HG03066 (cell line): ENCODE results near the gene RELCH.
"Not testable (repeated sequence)": the region's sequence is repeated elsewhere in the genome, so short reads cannot be mapped to it uniquely, and the experiment has no call there.

ENCODE experiments used
- ATAC-seq: cut with Tn5 transposase; IDR thresholded peaks from one replicate; pipeline ENCODE4 v1.9.1; 2021; ENCODE audit warnings: low read depth; ENCODE audit not compliant: unreplicated experiment

RELCH gene, protein sequence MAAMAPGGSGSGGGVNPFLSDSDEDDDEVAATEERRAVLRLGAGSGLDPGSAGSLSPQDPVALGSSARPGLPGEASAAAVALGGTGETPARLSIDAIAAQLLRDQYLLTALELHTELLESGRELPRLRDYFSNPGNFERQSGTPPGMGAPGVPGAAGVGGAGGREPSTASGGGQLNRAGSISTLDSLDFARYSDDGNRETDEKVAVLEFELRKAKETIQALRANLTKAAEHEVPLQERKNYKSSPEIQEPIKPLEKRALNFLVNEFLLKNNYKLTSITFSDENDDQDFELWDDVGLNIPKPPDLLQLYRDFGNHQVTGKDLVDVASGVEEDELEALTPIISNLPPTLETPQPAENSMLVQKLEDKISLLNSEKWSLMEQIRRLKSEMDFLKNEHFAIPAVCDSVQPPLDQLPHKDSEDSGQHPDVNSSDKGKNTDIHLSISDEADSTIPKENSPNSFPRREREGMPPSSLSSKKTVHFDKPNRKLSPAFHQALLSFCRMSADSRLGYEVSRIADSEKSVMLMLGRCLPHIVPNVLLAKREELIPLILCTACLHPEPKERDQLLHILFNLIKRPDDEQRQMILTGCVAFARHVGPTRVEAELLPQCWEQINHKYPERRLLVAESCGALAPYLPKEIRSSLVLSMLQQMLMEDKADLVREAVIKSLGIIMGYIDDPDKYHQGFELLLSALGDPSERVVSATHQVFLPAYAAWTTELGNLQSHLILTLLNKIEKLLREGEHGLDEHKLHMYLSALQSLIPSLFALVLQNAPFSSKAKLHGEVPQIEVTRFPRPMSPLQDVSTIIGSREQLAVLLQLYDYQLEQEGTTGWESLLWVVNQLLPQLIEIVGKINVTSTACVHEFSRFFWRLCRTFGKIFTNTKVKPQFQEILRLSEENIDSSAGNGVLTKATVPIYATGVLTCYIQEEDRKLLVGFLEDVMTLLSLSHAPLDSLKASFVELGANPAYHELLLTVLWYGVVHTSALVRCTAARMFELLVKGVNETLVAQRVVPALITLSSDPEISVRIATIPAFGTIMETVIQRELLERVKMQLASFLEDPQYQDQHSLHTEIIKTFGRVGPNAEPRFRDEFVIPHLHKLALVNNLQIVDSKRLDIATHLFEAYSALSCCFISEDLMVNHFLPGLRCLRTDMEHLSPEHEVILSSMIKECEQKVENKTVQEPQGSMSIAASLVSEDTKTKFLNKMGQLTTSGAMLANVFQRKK

DNA sequence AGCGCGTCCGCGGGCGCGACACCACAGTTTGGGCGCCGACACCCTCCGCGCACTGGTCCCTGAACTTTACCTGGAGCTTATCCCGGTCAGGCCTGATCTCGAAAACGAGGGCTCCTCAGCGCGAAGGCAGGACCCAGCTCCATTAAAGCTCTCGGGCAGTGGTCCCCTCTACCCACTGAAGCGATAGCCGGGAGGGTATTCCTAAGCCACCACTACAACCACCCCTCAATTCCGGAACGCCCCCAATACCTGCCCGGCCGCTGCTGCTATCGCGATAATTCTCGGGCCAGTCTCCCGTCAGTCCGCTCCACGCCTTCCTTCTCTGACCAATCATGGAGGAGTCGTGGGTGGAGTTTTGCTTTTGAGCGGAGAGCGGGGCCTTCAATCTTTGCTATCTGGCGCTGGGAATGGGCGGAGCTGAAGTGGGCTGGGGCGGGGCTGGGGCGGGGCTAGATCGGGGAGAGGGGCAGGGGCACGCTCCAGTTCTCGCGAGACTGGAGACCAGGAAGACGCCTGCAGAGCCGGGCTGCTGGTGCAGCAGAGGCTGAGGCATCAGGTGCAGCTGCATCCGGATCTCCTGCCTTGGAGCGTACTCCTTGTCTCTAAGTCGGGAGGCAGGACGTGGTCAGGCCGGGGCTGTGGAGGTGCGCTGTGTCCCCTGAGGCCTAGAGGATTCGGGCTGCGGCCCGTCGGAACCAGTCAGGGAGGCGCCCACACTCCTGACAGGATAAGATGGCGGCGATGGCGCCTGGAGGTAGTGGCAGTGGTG lies at the start of gene RELCH, which contains the start of gene PIGN:
Gene RELCH, plus strand, starts transcription at position 482 of the 769 bp plus-strand sequence. Its CDS starts 251 bp downstream, at position 733.
Gene PIGN, minus strand, starts transcription at position 283 of the 769 bp plus-strand sequence. CDS start 25,703 bp downstream, outside the sequence.
- ATAC-seq: peak; percentile 94

DNA sequence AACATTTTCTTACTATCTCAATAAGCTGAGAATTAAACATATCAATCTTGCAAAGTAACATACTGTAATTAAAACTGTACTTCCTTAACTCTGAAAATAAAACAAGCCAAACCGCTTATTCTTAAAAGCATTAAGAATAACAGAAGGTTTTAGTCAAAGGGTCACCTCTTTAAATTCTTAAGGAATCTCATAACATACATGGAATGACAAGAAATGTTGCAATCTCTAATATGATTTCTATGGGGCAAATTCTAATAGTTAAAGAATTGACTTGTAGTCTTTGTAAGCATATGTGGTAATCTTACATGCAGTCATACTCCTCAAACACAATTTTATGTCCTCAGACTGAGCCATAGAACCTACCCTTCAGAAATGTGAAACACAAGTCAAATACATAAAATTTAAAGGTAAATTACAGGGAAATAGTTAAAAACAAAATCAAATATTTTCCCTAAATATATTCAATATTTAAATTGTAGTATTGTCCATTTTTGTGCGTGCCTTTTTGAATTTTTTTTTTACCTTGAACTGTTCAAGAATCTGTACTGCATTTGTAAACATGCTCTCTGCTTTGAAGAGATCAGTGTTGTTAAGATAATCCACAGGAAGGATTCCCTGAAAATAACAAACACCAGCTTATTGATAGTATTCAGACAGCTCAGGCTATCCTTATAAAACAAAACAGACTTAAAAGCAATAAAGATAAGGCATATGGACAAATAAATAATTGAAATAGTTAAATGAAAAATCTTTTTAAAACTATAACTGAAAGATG lies 48.4 kb upstream of the RELCH start:
- ATAC-seq: no peak

DNA sequence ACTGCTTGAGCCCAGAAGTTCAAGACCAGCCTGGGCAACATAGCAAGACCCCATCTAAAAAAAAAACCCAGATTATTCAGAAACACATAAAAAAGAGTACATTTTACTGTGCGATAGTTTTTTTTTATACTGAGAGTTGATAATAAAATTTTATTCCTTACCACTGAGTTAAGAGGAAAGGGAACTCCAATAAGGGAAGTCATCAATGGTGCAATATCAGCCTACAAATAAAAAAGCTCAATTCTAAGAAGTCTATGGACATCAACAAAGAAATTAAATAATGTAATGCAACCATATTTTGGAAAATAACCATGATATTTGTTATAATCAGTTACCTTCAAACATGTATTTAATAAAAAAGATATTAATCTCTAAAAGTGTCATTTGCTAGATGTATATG lies 46.8 kb upstream of the RELCH start:
- no peak for ATAC-seq

DNA sequence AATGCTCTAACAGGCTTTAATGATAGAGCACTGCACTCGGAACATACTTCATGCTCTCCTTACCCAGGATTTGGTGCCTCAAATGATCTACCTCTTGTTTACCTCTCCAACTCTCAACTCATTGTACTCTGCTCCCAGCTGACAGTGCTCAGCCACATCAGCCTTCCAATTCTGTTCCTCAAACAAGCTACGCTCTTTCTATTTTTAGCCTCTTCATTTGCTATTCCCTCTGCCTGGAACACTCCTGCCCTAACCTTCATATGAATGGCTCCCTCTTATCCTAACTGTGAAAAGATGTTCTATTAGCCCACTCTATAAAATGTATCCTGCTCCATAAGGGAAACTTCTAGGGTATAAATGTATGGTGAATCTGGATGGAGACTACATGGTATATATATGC lies 42.7 kb upstream of the RELCH start:
- no peak for ATAC-seq

DNA sequence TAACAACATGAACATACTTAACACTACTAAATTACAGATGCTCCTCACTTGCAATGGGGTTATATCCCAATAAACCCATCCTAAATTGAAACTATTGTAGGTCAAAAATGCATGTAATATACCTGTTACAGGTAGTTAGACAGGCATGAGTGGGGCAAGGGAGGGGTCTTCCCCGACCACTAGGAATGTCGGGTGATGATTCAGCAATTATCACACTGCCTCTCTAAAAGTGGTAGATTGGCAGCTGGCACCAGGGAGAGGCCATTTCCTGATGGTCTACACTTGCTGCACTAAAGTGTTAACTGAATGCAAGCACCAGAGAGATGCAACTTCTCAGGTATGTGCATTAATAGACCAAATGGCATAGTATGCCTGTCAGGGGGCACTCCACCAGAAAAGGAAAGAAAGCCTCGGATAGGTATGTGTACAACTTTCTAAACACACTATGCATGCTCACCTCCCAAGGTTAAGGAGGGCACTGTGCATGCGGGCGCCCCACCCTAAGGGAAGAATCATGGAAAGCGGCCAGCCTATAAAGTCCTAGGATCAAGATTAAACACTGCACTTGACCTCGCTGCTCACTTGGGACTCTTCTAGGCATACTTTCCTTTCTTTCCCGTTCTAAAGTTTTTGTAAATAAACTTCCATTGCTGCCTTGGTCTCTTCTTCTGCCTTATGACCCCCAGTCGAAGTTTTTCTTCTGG lies 35.8 kb upstream of the RELCH start:
- ATAC-seq: no peak

DNA sequence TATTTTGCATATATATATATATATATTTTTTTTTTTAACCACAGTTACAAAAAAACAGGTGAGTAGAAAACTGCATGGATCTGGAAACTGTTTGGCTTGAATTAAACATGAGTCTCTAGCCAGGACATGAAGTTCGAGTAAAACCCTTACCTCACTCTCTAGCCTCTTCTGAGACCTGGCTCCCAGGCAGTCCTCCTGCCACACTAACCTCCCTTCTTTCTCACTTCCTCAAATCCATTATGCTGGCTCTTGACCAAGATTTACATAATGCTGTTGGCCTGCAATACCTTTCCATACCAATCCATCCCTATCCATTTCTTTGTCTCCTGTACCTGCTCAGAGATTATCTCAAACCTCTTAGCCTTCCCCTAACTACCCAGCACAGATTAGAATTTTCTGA lies 34.2 kb upstream of the RELCH start:
- ATAC-seq: no peak

DNA sequence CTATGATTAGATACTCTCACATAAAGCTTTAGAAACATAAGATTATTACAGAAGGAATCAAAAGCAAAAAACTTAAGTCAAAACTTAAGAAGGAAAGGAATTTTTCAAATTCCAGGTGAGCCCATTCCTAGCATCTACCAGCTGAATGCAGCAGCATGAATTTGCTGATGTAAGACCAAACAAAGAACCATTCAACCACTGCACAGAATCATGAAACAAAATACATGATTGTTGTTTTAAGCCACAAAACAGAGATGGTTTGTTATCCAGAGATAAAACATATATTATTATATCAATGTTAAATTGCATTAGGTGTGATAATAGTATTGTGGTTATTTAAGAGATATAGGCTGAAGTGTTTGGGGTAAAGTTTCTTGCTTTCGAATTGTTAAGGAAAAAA lies 29.2 kb upstream of the RELCH start:
- no peak for ATAC-seq

DNA sequence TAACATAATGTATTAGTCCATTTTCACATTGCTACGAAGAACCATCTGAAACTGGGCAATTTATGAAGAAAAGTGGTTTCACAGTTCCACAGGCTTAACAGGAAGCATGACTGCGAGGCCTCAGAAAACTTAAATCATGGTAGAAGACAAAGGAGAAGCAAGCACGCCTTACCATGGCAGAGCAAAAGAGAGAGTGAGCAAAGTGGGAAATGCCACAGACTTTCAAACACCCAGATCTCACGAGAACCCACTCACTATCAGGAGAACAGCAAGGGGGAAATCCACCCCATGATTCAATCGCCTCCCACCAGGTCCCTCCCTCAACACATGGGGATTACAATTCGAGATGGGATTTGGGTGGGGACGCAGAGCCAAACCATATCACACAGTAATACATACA lies 22.7 kb upstream of the RELCH start:
- ATAC-seq: no peak

DNA sequence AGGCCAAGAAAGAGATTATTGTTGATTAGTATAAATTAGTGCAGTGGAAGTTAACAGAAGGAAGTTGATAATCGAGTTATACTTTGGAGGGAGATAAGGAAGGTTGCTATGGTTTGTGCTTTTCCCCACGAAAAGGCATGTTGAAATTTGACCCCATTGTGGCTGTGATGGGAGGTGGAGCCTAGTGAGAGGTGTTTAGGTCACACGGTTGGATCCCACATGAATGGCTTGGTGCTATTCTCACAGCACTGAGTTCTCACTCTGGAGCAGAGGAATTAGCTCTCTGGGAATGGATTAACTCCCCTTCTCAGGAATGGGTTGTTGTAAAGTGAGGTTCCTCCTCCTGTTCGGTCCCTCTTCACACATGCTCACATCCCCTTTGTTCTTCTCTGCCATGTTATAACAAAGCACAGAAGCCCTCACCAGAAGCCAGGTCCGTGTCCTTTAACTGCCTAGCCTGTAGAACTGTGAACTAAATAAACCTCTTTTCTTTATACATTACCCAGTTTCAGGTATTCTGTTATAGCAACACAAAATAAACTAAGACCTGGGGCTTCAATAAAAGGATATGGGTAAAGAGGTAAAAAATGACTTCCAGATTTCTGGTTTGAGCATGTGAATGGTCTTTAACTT lies 22.1 kb upstream of the RELCH start:
- no peak for ATAC-seq

DNA sequence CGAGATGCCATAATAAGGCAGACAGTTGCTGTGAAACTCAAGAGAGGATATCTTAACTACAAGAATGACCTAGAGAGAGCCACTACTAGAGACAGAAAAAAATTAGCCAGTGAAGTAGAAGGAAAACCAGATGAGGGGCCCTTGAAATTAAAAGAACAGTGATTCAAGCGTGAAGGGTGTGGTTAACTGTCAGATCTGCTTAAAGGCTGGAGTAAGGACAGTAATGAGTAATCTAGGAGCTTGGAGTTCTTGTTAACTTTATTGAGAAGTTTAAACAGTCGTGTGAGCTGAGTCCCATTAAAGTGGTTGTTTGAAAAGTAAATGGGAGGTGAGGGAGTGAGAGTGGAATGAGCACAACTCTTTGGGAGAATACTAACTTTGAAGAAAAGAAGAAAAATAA lies 21.5 kb upstream of the RELCH start:
- no peak for ATAC-seq

DNA sequence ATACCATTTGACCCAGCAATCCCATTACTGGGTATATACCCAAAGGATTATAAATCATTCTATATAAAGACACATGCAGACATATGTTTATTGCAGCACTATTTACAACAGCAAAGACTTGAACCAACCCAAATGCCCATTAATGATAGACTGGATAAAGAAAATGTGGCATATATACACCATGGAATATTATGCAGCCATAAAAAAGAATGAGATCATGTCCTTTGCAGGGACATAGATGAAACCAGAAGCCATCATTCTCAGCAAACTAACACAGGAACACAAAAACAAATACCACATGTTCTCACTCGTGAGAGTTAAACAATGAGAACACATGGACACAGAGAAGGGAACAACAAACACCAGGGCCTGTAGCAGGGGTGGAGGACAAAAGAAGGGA lies 20.5 kb upstream of the RELCH start:
- not testable (repeated sequence) for ATAC-seq

DNA sequence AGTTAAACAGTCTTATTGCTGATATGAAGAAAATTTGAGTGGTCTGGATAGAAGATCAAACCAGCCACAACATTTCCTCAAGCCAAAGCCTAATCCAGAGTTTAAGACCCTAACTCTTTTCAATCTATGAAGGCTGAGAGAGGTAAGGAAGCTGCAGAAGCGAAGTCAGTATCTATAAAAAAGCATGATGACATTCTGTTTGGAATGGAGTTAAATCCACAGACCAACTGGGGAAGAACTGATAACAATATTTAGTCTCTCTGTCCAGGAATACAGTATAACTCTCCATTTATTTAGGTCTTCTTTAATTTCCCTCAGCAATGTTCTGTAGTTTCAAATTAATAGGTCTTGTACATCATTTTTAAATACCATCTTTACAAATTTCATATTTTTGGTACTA lies 16.2 kb upstream of the RELCH start:
- ATAC-seq: no peak

DNA sequence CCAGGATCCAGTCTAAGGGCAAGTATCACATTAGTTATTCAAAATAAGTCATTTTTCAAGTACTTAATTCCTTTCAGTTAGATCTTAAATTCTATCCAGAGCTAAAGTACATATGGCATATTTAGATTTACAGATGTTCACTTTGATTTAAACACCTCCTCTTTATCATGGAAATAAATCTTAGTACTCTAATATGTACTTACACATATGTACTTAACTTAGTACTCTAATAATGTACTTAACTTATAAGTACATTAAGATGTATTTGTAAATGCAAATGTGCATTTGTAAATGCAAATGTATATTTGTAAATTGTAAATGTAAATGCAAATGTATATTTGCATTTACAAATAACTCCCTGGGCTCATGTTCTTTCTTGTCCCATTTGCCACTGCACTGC lies 14.8 kb upstream of the RELCH start:
- ATAC-seq: no peak

DNA sequence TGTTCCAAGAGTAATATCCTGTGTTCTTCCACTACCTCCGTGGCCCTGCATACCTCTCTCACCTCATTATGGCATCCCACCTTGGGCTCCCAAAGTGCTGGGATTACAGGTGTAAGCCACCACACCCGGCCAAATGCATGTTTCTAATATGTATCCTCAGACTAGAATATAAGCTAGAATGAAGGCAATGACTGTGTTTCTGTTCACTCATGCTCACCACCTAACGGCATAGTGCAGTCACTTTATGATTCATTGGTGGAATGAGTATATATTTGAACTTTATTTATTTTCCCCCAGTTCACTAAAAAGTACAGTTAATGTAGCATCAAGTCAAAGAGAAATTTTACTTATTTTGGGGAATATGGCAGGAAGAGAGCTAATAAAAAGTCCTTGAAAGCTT lies 11.5 kb upstream of the RELCH start:
- ATAC-seq: no peak

DNA sequence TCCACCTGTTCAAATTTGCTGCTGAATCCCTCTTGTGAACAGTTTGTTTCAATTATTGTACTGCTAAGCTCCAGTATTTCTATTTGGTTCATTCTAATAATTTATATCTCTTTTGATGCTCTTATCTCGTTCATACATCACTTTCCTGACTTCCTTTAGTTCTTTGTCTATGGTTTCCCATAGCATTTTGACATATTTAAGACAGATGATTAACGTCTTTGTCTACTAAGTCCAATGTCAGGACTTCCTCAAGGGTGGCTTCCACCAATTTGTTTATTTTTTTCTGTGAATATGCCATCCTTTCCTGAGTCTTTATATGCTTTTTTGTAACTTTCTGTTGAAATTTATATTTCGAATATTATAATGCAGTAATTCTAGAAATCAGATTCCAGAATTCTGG lies 9.8 kb upstream of the RELCH start:
- no peak for ATAC-seq

DNA sequence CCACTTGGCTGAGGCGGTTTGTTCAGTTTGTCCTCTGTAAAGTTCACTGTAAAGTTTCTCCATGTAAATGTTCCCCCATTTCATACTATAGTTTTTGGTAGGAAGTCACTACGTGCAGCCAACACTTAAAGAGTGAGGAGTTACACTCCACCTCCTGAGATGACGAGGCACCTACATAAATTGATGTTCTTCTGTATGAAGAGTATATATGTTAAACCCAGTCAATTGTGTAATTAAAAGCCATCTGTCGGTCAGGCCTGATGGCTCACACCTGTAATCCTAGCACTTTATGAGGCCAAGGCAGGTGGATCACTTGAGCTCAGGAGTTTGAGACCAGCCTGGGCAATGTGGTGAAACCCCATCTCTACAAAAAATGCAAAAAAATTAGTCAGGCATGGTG lies 7.8 kb upstream of the RELCH start:
- no peak for ATAC-seq

DNA sequence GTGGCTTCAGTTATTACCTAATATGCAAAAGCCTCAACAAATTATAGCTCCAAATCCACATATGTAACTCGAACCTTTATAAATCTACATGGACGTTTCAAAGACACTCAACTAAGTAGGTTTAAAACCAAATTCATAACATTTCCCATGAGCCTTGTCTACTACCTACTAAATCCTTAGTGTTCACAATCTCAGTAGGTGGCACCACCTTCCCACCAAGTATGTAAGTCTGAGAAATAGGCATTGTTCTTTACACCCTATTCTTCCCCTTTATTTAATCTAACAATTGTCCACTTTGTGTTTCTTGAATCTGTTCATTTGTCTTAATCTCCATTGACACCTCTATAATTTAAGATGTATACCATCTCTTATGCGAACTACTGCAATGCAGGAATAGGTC lies 4.8 kb upstream of the RELCH start:
- ATAC-seq: no peak

DNA sequence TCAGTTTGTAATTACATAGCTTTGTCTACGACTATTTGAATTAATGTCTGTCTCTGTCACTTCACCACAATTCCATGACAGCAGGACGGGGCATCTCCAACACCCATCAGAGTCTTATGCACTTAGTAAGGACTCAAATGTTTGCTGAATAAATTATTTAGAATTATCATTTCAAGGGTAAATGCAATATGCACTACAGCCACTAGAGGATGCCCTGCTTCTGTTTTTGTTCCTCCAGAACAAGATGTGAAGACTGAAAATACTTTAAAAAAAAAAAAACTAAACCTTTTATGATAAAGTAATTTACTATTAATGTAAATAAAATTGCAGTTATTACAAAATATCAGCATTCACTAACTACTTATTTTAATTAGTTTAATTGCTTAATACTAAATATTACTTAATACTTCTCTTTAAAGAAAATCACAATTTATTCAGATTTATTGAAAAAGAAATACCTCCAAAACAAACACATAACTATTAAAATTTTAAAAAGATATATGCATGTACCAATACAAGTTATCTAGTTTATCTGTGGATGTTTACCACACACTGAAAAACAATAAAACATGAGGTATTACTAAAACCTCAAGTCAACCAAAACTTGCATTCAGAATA lies 3.4 kb upstream of the RELCH start:
- no peak for ATAC-seq
